ENCODE data around the gene ADIPOR1. TPM values are rescaled to one million over a fixed set of nuclear protein-coding genes. Genes with fewer than 3 reads are reported as not detected.
A peak's percentile ranks its signal among the peaks of the same experiment; 100 is the strongest.

ADIPOR1 gene
- total and polyA plus RNA-seq, 2 of the 4 experiments (the other 2 are of a cell fraction) = 82.7 to 92.5 TPM

- Histone ChIP-seq H3K79me1 (ENCODE audit: low read depth in 1 of 2, low read length in 2 of 2) (0 out of 4 replicates have a peak, but pooled peaks cover 0 to 7% of the 10 kb centered on the region in 2 experiments), H3K27ac (ENCODE audit: insufficient read depth, low read length) (no peak overlapping the region), H3K9me3 (ENCODE audit: control insufficient read depth, insufficient read depth, low read length) (no peaks in the 10 kb centered on the region), H4K20me1 (ENCODE audit: insufficient read depth, low read length) (no peaks in the 10 kb centered on the region), H2AK5ac (ENCODE audit: low read depth, low read length) (no peak overlapping the region), H4K91ac (ENCODE audit: insufficient read depth, low read depth, low read length) (no peak overlapping the region), H3K36me3 (ENCODE audit: control insufficient read depth, insufficient read depth, low read length) (no peaks in the 10 kb centered on the region), H3K4me3 (ENCODE audit: insufficient read depth, low read depth, low read length) (no peak overlapping the region), H2BK5ac (ENCODE audit: low read depth, low read length, poor library complexity, severe bottlenecking) (no peak overlapping the region), H2AFZ (replicated peaks; ENCODE audit: low read length, poor library complexity) (no peak overlapping the region), H3K9me1 (ENCODE audit: insufficient read depth, low read length) (0 out of 2 replicates have a peak, but pooled peaks cover 4% of the 10 kb centered on the region), H3K14ac (replicated peaks; ENCODE audit: low read depth, low read length) (no peak overlapping the region), H3K9ac (ENCODE audit: low read depth, low read length) (no peak overlapping the region), H3K4ac (ENCODE audit: low read depth, low read length) (no peak overlapping the region), H3K4me2 (ENCODE audit: low read depth, low read length) (no peak overlapping the region), H3K56ac (ENCODE audit: extremely low read depth, insufficient read depth, low read length) (no peak overlapping the region), H2BK20ac (ENCODE audit: low read depth, low read length) (no peak overlapping the region), H3K18ac (ENCODE audit: low read depth, low read length) (no peak overlapping the region), H2BK120ac (ENCODE audit: low read depth, low read length) (no peak overlapping the region), H4K5ac (ENCODE audit: low read depth, low read length) (no peak overlapping the region), H2AK9ac (replicated peaks; ENCODE audit: low read depth, low read length, poor library complexity) (no peak overlapping the region), H3K4me1 (ENCODE audit: control insufficient read depth, insufficient read depth, low read length) (no peaks in the 10 kb centered on the region), H3K27me3 (ENCODE audit: control insufficient read depth, insufficient read depth, low read length) (peaks cover 27% of the 10 kb centered on the region), H4K8ac (ENCODE audit: low read depth in 2 of 2, low read length in 2 of 2) (no peak overlapping the region), H3K23ac (ENCODE audit: low read depth, low read length) (no peak overlapping the region), H2BK15ac (ENCODE audit: low read depth, low read length) (no peak overlapping the region)
- 100% methylated on average over 1 of the region's 4 CpGs; no CpG with 5 or more reads in 1 of the 2 experiments for WGBS, 2 experiments (ENCODE audit: extremely low coverage in 2 of 2, insufficient read length in 1 of 2)
- no peak for TF ChIP-seq ELK1 (IDR thresholded peaks at IDR 0.05; ENCODE audit: borderline replicate concordance, low read depth, low read length)
- TF ChIP-seq MAFK (IDR thresholded peaks at IDR 0.05; ENCODE audit: low read depth, low read length) = peak; percentile 49
- no peak for TF ChIP-seq MAZ (IDR thresholded peaks at IDR 0.05; ENCODE audit: borderline replicate concordance, low read depth, low read length)
- ChIA-PET CTCF (no interaction called here), POLR2A (ENCODE audit: unreplicated experiment) (no interaction called here)
- dilution Hi-C loops (cut with HindIII; ENCODE audit: low sequenced_read_pairs, unreplicated experiment) = no loop called here
- no peak for ATAC-seq (ENCODE audit: low read depth)
- in situ Hi-C loops (cut with MboI; ENCODE audit: low sequenced_read_pairs) = no loop called here
- BruUV-seq (replicated peaks) = no TSS peak
- intact Hi-C loops (cut with micrococcal nuclease) = no loop called here
- no peak for DNase-seq
Observed at GRCh38 chr1:202972046-202972445, 13.9 kb upstream of the ADIPOR1 start.

All from IMR-90 (cell line).